ENCODE results near the gene SNX5. TPM values are rescaled to one million over a fixed set of nuclear protein-coding genes. Genes with fewer than 3 reads are reported as not detected.

Gene SNX5
- total and polyA plus RNA-seq, 12 donors, result 29.0 to 59.1 (median 47.3) TPM

- H3K4me1 ChIP-seq, result peaks cover 0 to 34% (median 21%) of the 10 kb centered on the region in 9 donors
- no peaks in the 10 kb centered on the region for H3K9me3 ChIP-seq
- peaks cover 0 to 81% (median 62%) of the 10 kb centered on the region in 9 donors for H3K36me3 ChIP-seq
- 95 to 99% methylated on average over 5 of the region's 5 CpGs for WGBS, 2 donors
- no peak overlapping the region for H3K27ac ChIP-seq
- intact Hi-C loops (cut with DNase I), result no loop called here
- ATAC-seq (no peak), DNase-seq (no peak)
- H3K4me3 ChIP-seq, result no peak overlapping the region
- TF ChIP-seq CTCF (IDR thresholded peaks at IDR 0.05), result no peak
- H3K27me3 ChIP-seq, result no peaks in the 10 kb centered on the region
Observed at GRCh38 chr20:17953935-17954334, 14.7 kb downstream of the SNX5 start.

GRCh38 chr20:17952692-17953684 is 15.6 kb downstream of the SNX5 start:
- ATAC-seq (no peak), DNase-seq (no peak)
- peaks cover 0 to 25% (median 11%) of the 10 kb centered on the region in 9 donors for H3K4me1 ChIP-seq
- H3K9me3 ChIP-seq, result no peaks in the 10 kb centered on the region
- WGBS, 2 donors, result 83 to 92% methylated on average over 8 of the region's 8 CpGs
- H3K4me3 ChIP-seq, result no peak overlapping the region
- no peak for TF ChIP-seq CTCF (IDR thresholded peaks at IDR 0.05)
- H3K27me3 ChIP-seq, result no peaks in the 10 kb centered on the region
- no peak overlapping the region for H3K27ac ChIP-seq
- intact Hi-C loops (cut with DNase I), result no loop called here
- H3K36me3 ChIP-seq, result peaks cover 0 to 91% (median 70%) of the 10 kb centered on the region in 9 donors

GRCh38 chr20:17951323-17951722 is 17.3 kb downstream of the SNX5 start:
- Histone ChIP-seq H3K9me3 (no peaks in the 10 kb centered on the region), H3K4me1 (peaks cover 0 to 15% (median 7%) of the 10 kb centered on the region in 9 donors), H3K27ac (no peak overlapping the region), H3K4me3 (no peak overlapping the region), H3K36me3 (peaks cover 0 to 100% (median 86%) of the 10 kb centered on the region in 9 donors), H3K27me3 (no peaks in the 10 kb centered on the region)
- no peak for TF ChIP-seq CTCF (IDR thresholded peaks at IDR 0.05)
- ATAC-seq (no peak), DNase-seq (no peak)
- 94% methylated on average over 2 of the region's 2 CpGs for WGBS, 2 donors
- intact Hi-C loops (cut with DNase I), result no loop called here

- ATAC-seq, result no peak
- H3K27me3 ChIP-seq, result no peaks in the 10 kb centered on the region
- H3K4me1 ChIP-seq, result peaks cover 0 to 13% (median under 1%) of the 10 kb centered on the region in 9 donors
- WGBS, 2 donors, result 82 to 84% methylated on average over 6 of the region's 6 CpGs
- intact Hi-C loops (cut with DNase I), result no loop called here
- peaks cover 0 to 100% (median 91%) of the 10 kb centered on the region in 9 donors for H3K36me3 ChIP-seq
- TF ChIP-seq CTCF (IDR thresholded peaks at IDR 0.05), result no peak
- DNase-seq, result no peak
- no peak overlapping the region for H3K27ac ChIP-seq
- no peaks in the 10 kb centered on the region for H3K9me3 ChIP-seq
- no peak overlapping the region for H3K4me3 ChIP-seq
Observed at GRCh38 chr20:17950670-17951069, 17.9 kb downstream of the SNX5 start.
